GM12892 (cell line): Measurements from ENCODE around the gene MAP2K3.

Experiments used
- POLR2A ChIP-seq: IDR thresholded peaks from 2 replicates; pipeline ENCODE4 v1.6.1; 2011; ENCODE audit warnings: low read depth, low read length, control low read depth
- POLR2AphosphoS5 ChIP-seq: IDR thresholded peaks from 2 replicates; pipeline ENCODE4 v1.6.1; 2011; ENCODE audit warnings: low read depth, low read length, control low read depth

DNA sequence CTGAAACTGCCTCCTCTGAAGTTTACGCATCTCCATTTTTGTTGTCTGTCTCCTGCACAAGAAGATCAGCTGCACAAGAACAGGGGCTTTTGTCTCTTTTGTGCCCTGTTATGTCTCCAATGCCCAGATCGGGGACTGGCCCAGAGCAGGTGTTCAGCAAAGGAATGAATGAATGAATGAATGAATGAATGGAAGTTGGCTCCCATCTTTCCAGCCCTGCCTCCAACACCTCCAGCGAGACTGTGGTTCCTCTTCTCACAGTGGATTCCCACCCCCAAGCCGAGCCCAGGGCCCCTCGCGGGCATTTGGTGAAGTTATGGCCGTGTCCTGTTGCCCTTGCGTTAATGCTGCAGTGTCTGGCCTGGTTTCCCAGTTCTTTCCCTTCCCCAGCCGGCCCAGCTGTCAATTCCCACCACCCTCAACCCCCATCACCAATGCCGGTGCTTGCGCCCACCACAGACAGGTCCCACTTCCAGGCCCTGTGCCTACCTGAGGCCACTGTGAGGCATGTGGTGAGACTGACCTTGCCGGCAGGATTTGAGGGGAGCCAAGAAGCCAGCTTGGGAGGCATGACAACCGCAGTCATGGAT is 70.4 kb downstream of the MAP2K3 start:
- TF ChIP-seq POLR2A (no peak), POLR2AphosphoS5 (no peak)
